GM10248 (cell line): ENCODE measurements around the gene CCDC33.
"Not testable (repeated sequence)": the region's sequence is repeated elsewhere in the genome, so short reads cannot be mapped to it uniquely, and the experiment has no call there.

Source experiments
- CTCF ChIA-PET: fragments of 300-600 bp; sonication (Branson Sonifier 250); formaldehyde crosslinking; extraction: SDS; loops from one replicate; lab custom pipeline; 2021; ENCODE audit warnings: antibody characterized with exemption; lab: Yijun Ruan, JAX
- POLR2A ChIA-PET: fragments of 350-650 bp; sonication (Branson Sonifier 250); formaldehyde crosslinking; extraction: SDS; loops from one replicate; lab custom pipeline; 2020; ENCODE audit warnings: antibody characterized with exemption; lab: Yijun Ruan, JAX
- DNase-seq: peaks from one replicate; pipeline ENCODE4 v3.0.0; 2012; ENCODE audit errors: extremely low spot score
- CTCF ChIP-seq: IDR thresholded peaks from 2 replicates; pipeline ENCODE4 v1.5.1; 2012; ENCODE audit warnings: mild to moderate bottlenecking, low read depth; ENCODE audit errors: extremely low read depth, missing control alignments, control extremely low read depth

The CCDC33 gene

GRCh38 chr15:74349241-74349778 lies 113.2 kb downstream of the CCDC33 start:
- ChIA-PET POLR2A (no interaction called here), CTCF (no interaction called here)
- DNase-seq: no peak
- TF ChIP-seq CTCF: no peak

GRCh38 chr15:74350295-74351275 lies 114.5 kb downstream of the CCDC33 start:
- no peak for TF ChIP-seq CTCF
- ChIA-PET POLR2A (no interaction called here), CTCF (interaction anchor here (0.8 kb wide), 1 partner anchor 21 kb away, joined by 3 read pairs; no protein-coding TSS in a partner anchor)
- no peak for DNase-seq

- ChIA-PET POLR2A (no interaction called here), CTCF (no interaction called here)
- no peak for TF ChIP-seq CTCF
- no peak for DNase-seq
Measured at GRCh38 chr15:74351670-74352069, 115.5 kb downstream of the CCDC33 start.

GRCh38 chr15:74352393-74352910 lies 116.3 kb downstream of the CCDC33 start:
- TF ChIP-seq CTCF: no peak
- DNase-seq: no peak
- ChIA-PET CTCF (no interaction called here), POLR2A (interaction anchor here (0.6 kb wide), 2 partner anchors 141 to 1309 kb away, joined by 3 to 4 read pairs; no protein-coding TSS in a partner anchor)

GRCh38 chr15:74353992-74354391 lies 117.9 kb downstream of the CCDC33 start:
- POLR2A ChIA-PET, CTCF ChIA-PET, DNase-seq: not testable (repeated sequence)

GRCh38 chr15:74356050-74356449 lies 119.9 kb downstream of the CCDC33 start:
- POLR2A ChIA-PET, CTCF ChIA-PET, DNase-seq: not testable (repeated sequence)

GRCh38 chr15:74357514-74357913 lies 121.4 kb downstream of the CCDC33 start:
- DNase-seq, POLR2A ChIA-PET, CTCF ChIA-PET: not testable (repeated sequence)

GRCh38 chr15:74359376-74359775 lies 123.2 kb downstream of the CCDC33 start:
- POLR2A ChIA-PET, DNase-seq: not testable (repeated sequence)
- CTCF ChIA-PET: interaction anchor here (1.1 kb wide), 1 partner anchor 39 kb away, joined by 3 read pairs; no protein-coding TSS in a partner anchor

- POLR2A ChIA-PET, DNase-seq: not testable (repeated sequence)
- CTCF ChIA-PET: interaction anchor here (0.8 to 1.8 kb wide), 2 partner anchors 11 to 15 kb away, joined by 3 to 4 read pairs; no protein-coding TSS in a partner anchor
Measured at GRCh38 chr15:74360855-74361254, 124.7 kb downstream of the CCDC33 start.
